ENCODE measurements around the gene CCDC78. TPM values are rescaled to one million over a fixed set of nuclear protein-coding genes. Genes with fewer than 3 reads are reported as not detected.
A peak's percentile ranks its signal among the peaks of the same experiment; 100 is the strongest.

Gene CCDC78
- total RNA-seq, 1 experiment from 2014 or later = 20.2 TPM

- POLR2A ChIA-PET = interaction anchor here (0.6 to 2.9 kb wide), 19 partner anchors 8 to 91 kb away, joined by 3 to 10 read pairs (median 3); partner anchors contain the start of genes CHTF18, CIAO3, RHOT2 and RPUSD1
- 0 out of 2 replicates have a peak, but pooled peaks have one; percentile 20 for TF ChIP-seq FOXP1 (CRISPR knock-in tag; IDR thresholded peaks at IDR 0.05; ENCODE audit: borderline replicate concordance)
- no peak for TF ChIP-seq ZNF317 (CRISPR knock-in tag; IDR thresholded peaks at IDR 0.05; ENCODE audit: borderline replicate concordance, low read depth)
- 0 out of 2 replicates have a peak, but pooled peaks have one; percentile 27 for TF ChIP-seq ZNF219 (CRISPR knock-in tag; IDR thresholded peaks at IDR 0.05; ENCODE audit: borderline replicate concordance)
- TF ChIP-seq, protein P1, sequence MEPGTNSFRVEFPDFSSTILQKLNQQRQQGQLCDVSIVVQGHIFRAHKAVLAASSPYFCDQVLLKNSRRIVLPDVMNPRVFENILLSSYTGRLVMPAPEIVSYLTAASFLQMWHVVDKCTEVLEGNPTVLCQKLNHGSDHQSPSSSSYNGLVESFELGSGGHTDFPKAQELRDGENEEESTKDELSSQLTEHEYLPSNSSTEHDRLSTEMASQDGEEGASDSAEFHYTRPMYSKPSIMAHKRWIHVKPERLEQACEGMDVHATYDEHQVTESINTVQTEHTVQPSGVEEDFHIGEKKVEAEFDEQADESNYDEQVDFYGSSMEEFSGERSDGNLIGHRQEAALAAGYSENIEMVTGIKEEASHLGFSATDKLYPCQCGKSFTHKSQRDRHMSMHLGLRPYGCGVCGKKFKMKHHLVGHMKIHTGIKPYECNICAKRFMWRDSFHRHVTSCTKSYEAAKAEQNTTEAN (CRISPR knock-in tag; IDR thresholded peaks at IDR 0.05) = peak; percentile 61; the same call in 1 of the 2 replicates
- TF ChIP-seq, protein P2, sequence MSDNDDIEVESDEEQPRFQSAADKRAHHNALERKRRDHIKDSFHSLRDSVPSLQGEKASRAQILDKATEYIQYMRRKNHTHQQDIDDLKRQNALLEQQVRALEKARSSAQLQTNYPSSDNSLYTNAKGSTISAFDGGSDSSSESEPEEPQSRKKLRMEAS (CRISPR knock-in tag; IDR thresholded peaks at IDR 0.05) = peak; percentile 73
- 0 out of 2 replicates have a peak, but pooled peaks have one; percentile 20 for TF ChIP-seq TEAD4 (CRISPR knock-in tag; IDR thresholded peaks at IDR 0.05)
- TF ChIP-seq ZNF281 (CRISPR knock-in tag; IDR thresholded peaks at IDR 0.05) = 0 out of 2 replicates have a peak, but pooled peaks have one; percentile 28
- TF ChIP-seq, protein P3, sequence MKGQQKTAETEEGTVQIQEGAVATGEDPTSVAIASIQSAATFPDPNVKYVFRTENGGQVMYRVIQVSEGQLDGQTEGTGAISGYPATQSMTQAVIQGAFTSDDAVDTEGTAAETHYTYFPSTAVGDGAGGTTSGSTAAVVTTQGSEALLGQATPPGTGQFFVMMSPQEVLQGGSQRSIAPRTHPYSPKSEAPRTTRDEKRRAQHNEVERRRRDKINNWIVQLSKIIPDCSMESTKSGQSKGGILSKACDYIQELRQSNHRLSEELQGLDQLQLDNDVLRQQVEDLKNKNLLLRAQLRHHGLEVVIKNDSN (CRISPR knock-in tag; IDR thresholded peaks at IDR 0.05) = 0 out of 2 replicates have a peak, but pooled peaks have one; percentile 18
- no peak for TF ChIP-seq SP1 (CRISPR knock-in tag; conservative IDR thresholded peaks at IDR 0.05)
- no peak for TF ChIP-seq SMAD4 (CRISPR knock-in tag; IDR thresholded peaks at IDR 0.05)
- peak; percentile 79 for TF ChIP-seq MYBL2 (CRISPR knock-in tag; IDR thresholded peaks at IDR 0.05)
- TF ChIP-seq, protein P4, sequence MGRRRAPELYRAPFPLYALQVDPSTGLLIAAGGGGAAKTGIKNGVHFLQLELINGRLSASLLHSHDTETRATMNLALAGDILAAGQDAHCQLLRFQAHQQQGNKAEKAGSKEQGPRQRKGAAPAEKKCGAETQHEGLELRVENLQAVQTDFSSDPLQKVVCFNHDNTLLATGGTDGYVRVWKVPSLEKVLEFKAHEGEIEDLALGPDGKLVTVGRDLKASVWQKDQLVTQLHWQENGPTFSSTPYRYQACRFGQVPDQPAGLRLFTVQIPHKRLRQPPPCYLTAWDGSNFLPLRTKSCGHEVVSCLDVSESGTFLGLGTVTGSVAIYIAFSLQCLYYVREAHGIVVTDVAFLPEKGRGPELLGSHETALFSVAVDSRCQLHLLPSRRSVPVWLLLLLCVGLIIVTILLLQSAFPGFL (CRISPR knock-in tag; IDR thresholded peaks at IDR 0.05; ENCODE audit: borderline replicate concordance) = no peak
- TF ChIP-seq ZNF121 (CRISPR knock-in tag; IDR thresholded peaks at IDR 0.05) = peak; percentile 89
- TF ChIP-seq ZBTB21 (CRISPR knock-in tag; IDR thresholded peaks at IDR 0.05; ENCODE audit: borderline replicate concordance) = no peak
- no peak for TF ChIP-seq ZNF263 (CRISPR knock-in tag; IDR thresholded peaks at IDR 0.05; ENCODE audit: low read depth)
- TF ChIP-seq, protein P5, sequence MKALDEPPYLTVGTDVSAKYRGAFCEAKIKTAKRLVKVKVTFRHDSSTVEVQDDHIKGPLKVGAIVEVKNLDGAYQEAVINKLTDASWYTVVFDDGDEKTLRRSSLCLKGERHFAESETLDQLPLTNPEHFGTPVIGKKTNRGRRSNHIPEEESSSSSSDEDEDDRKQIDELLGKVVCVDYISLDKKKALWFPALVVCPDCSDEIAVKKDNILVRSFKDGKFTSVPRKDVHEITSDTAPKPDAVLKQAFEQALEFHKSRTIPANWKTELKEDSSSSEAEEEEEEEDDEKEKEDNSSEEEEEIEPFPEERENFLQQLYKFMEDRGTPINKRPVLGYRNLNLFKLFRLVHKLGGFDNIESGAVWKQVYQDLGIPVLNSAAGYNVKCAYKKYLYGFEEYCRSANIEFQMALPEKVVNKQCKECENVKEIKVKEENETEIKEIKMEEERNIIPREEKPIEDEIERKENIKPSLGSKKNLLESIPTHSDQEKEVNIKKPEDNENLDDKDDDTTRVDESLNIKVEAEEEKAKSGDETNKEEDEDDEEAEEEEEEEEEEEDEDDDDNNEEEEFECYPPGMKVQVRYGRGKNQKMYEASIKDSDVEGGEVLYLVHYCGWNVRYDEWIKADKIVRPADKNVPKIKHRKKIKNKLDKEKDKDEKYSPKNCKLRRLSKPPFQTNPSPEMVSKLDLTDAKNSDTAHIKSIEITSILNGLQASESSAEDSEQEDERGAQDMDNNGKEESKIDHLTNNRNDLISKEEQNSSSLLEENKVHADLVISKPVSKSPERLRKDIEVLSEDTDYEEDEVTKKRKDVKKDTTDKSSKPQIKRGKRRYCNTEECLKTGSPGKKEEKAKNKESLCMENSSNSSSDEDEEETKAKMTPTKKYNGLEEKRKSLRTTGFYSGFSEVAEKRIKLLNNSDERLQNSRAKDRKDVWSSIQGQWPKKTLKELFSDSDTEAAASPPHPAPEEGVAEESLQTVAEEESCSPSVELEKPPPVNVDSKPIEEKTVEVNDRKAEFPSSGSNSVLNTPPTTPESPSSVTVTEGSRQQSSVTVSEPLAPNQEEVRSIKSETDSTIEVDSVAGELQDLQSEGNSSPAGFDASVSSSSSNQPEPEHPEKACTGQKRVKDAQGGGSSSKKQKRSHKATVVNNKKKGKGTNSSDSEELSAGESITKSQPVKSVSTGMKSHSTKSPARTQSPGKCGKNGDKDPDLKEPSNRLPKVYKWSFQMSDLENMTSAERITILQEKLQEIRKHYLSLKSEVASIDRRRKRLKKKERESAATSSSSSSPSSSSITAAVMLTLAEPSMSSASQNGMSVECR (CRISPR knock-in tag; IDR thresholded peaks at IDR 0.05; ENCODE audit: borderline replicate concordance) = peak; percentile 91; the same call in 1 of the 2 replicates
- Mint-ChIP-seq H3K4me1 (peaks cover 16% of the 10 kb centered on the region), H3K4me3 (peak overlapping the region; percentile 74), H3K9me3 (no peaks in the 10 kb centered on the region), H3K27me3 (ENCODE audit: low read depth) (peaks cover 18% of the 10 kb centered on the region), H3K36me3 (no peaks in the 10 kb centered on the region; the same call in 1 of the 2 replicates), H3K27ac (peak overlapping the region; percentile 63)
- peak; percentile 60 for DNase-seq (ENCODE audit: low spot score)
- peak; percentile 30 for ATAC-seq
- CTCF ChIA-PET = interaction anchor here (0.6 to 2.8 kb wide), 26 partner anchors 8 to 426 kb away, joined by 3 to 28 read pairs (median 6); partner anchors contain the start of genes CHTF18, CIAO3, GNG13 and JMJD8
Measured at GRCh38 chr16:720447-720989, 5.7 kb downstream of the CCDC78 start.

All from WTC11 (cell line).